Gastrocnemius medialis (tissue), 4 donors: ENCODE results near the gene HLA-E.

Source experiments
- CTCF ChIP-seq, 5 experiments: fragments of 450-650 bp in 3 of 5; fragments of 200-600 bp in 2 of 5; sonication (generic) in 2 of 5; IDR thresholded peaks in 4 of 5; conservative IDR thresholded peaks in 1 of 5; 1 replicate in 4 of 5; 2 replicates in 1 of 5; pipeline ENCODE4 v1.5.1; 2016 to 2019; ENCODE audit warnings: antibody characterized with exemption in 5 of 5, mild to moderate bottlenecking in 3 of 5, moderate library complexity in 3 of 5
- POLR2A ChIP-seq, 2 donors: fragments of 450-650 bp; IDR thresholded peaks; one replicate each; pipeline ENCODE4 v1.6.1; 2017; ENCODE audit warnings: antibody characterized with exemption in 2 of 2, mild to moderate bottlenecking in 2 of 2, moderate library complexity in 2 of 2

GRCh38 chr6:30461055-30461454, 28.3 kb upstream of the HLA-E start:
- TF ChIP-seq CTCF (IDR thresholded peaks at IDR 0.05 in 4 of 5, conservative IDR thresholded peaks at IDR 0.05 in 1 of 5): no peak
- no peak for TF ChIP-seq POLR2A (IDR thresholded peaks at IDR 0.05)
